HG02623 (cell line): ENCODE measurements around the gene FABP7.

ENCODE experiments used
- ATAC-seq: cut with Tn5 transposase; IDR thresholded peaks from one replicate; pipeline ENCODE4 v1.9.1; 2021; ENCODE audit warnings: moderate library complexity; ENCODE audit not compliant: unreplicated experiment

Gene FABP7

GRCh38 chr6:122792766-122793165 is 13.2 kb downstream of the FABP7 start:
- ATAC-seq, result no peak

GRCh38 chr6:122797537-122797936 is 18.0 kb downstream of the FABP7 start:
- ATAC-seq, result no peak

- peak; percentile 84 for ATAC-seq
Measured at GRCh38 chr6:122798099-122798641, 18.7 kb downstream of the FABP7 start.

GRCh38 chr6:122799140-122799745 is 19.7 kb downstream of the FABP7 start:
- no peak for ATAC-seq

- ATAC-seq, result no peak
Measured at GRCh38 chr6:122799916-122800686, 20.6 kb downstream of the FABP7 start.

GRCh38 chr6:122800906-122801305 is 21.4 kb downstream of the FABP7 start:
- no peak for ATAC-seq

- ATAC-seq, result no peak
Measured at GRCh38 chr6:122801397-122801796, 21.9 kb downstream of the FABP7 start.

GRCh38 chr6:122803171-122803661 is 23.7 kb downstream of the FABP7 start:
- ATAC-seq, result no peak

- ATAC-seq, result no peak
Measured at GRCh38 chr6:122804962-122805485, 25.5 kb downstream of the FABP7 start.

GRCh38 chr6:122806291-122806690 is 26.8 kb downstream of the FABP7 start:
- no peak for ATAC-seq

- no peak for ATAC-seq
Measured at GRCh38 chr6:122808121-122808885, 28.8 kb downstream of the FABP7 start.

- ATAC-seq, result no peak
Measured at GRCh38 chr6:122809001-122809400, 29.5 kb downstream of the FABP7 start.

- ATAC-seq, result no peak
Measured at GRCh38 chr6:122809691-122810090, 30.2 kb downstream of the FABP7 start.

GRCh38 chr6:122810189-122810588 is 30.7 kb downstream of the FABP7 start:
- no peak for ATAC-seq

- no peak for ATAC-seq
Measured at GRCh38 chr6:122817358-122817757, 37.8 kb downstream of the FABP7 start.

- ATAC-seq, result no peak
Measured at GRCh38 chr6:122817766-122818165, 38.2 kb downstream of the FABP7 start.

- ATAC-seq, result no peak
Measured at GRCh38 chr6:122818866-122819265, 39.4 kb downstream of the FABP7 start.

GRCh38 chr6:122821095-122821494 is 41.6 kb downstream of the FABP7 start:
- no peak for ATAC-seq

GRCh38 chr6:122825163-122825562 is 45.6 kb downstream of the FABP7 start:
- ATAC-seq, result no peak

- no peak for ATAC-seq
Measured at GRCh38 chr6:122829456-122829855, 49.9 kb downstream of the FABP7 start.

GRCh38 chr6:122831511-122831910 is 52.0 kb downstream of the FABP7 start:
- ATAC-seq, result no peak
